HG03196 (cell line): ENCODE measurements around the gene FSTL4.

Source experiments
- ATAC-seq: cut with Tn5 transposase; IDR thresholded peaks from one replicate; pipeline ENCODE4 v1.9.1; 2021; ENCODE audit not compliant: unreplicated experiment

The FSTL4 gene

DNA sequence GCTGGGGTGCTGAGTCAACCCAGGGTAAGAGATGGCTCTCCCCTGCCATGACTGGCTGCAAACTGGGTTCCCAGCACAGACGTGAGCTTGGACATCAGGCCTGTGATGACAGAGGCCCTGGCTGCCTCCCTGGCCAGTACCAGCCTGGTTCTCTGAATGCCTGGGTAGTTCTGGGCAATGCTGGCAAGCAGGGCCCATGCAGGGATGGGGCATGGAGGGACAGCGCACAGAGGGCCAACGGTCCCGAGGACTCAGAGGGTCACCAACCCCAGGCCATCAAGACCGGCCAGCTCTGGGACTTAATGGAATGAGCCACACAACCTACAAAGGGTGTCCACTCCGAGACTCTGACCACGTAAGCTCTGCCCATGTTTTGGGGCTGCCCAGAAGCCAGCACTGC, 241.4 kb downstream of the FSTL4 start:
- ATAC-seq = no peak

DNA sequence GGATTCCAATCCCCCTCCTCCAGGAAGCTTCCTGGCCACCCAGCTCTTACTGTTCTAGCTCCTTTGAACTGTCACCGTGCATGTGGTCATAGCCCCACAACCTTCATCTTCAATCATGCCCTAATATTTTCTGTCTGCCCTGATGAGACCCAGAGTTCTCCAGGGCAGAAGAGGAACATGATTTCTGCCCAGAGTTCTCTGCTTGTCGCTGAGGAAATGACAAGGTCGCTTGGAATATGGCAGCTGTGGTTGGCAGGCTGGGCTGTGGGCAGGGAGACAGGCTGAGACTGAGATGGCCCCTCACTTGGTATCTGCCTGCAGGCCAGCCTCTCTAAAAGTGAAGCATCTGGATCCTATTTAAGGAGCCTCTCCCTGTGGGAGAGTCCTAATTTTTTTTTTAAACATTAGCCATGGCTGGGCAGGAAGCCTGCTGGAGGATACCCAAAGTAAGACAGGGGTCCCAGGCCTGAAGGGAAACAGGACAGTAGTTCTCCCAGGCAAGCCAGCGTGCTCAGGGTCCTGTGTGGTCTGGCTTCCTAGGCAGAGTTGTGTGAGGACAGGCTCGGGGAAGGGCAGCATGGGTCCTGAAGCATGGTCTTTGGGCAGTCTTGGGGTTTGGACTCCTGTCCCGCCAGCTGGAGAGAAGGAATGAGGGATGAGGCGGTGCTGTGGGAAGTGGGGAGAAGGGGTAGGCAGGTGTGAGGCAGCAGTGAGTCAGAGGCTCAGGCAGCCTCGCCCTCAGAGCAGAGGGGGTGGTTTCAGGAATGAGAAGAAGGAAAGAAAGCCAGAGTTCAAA, 242.1 kb downstream of the FSTL4 start:
- no peak for ATAC-seq

DNA sequence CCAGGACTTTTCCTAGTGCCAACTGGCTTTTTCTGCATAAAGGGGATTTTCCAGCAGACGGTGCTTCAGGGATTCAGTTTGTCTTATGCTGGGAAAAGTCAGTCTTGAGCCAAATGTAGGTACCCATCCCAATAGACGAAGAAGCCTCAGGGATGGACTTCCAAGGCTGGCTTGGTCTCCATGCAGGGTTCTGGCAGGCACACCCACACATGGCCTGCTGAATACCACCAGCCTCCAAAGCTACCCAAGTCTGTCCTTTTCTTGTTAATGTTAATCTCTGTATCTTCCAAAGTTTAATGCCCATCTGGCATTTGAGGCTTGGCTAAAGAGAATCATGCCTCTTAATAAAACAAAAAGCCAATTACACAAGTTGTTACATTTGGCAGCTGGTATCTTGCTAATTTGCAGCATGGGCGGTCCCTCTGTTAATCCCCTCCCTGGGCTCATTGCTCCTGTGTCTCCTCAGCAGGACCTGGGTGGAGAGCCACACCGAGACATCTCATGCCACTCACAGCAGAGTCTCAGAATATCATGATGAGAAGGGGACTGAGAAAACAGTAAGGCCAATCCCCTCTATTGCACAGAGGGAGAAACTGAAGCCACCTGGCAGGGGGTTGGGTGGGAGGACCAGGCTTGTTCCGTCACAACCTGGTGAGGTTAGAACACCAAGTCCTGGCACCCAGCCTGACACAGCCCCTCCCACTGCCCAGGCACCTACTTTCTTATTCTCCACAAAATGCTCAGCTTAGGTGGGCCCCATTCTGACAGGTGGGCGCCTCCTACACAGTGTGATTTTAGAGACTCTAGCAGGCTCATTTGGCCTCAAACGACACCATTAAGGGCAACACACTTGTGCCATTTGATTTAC, 243.2 kb downstream of the FSTL4 start:
- no peak for ATAC-seq

DNA sequence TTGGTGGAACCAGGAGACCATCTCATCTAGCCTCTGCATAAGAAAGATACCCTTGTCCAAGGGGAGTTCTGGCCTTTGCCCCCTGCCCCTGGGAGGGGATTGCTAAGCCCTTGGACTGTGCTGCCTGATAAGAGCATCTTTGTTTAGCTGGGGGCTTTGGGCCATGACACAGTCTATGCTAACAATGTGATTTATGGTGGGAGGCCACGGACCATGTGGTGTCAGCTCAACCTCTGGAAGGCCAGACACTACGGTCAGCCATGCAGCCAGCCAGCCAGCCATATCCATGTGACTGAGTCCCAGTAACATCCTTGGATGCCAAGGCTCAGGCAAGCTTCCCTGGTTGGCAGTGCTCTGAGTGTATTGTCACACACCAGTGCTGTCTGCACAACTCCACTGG, 244.4 kb downstream of the FSTL4 start:
- no peak for ATAC-seq

DNA sequence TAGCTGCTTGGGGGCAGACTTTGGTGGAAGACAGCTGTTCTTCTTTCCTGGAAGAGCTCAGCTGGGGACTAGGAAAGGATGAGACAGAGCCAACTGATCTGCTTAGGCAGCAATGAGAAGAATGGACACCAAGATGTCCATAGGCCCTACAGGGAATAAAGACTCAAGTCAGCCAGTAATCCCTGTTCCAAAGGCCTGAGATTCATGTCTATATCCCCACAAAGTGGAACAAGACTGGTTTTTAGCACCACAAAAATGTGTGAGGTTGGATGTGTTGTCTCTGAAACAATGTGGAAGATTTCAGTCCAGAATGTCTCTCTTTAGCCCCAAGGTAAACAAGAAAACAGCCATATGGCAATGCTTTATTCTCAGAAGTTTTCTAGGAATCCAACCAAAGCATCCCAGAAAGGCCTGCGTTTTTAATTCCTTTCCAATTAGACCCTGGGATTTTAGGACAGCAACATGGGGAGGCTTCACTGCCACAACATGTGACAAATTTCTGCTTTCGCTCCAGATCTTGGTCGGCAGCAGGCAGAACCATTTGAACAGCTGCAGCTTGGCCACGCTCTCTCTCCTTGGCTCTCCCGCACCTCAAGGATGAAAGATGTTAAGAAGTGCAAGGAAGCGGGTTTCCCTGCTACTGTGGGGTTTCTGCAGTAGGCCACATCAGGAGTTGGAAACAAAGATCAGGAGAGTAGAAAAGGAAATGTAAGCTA, 245.1 kb downstream of the FSTL4 start:
- ATAC-seq = no peak

DNA sequence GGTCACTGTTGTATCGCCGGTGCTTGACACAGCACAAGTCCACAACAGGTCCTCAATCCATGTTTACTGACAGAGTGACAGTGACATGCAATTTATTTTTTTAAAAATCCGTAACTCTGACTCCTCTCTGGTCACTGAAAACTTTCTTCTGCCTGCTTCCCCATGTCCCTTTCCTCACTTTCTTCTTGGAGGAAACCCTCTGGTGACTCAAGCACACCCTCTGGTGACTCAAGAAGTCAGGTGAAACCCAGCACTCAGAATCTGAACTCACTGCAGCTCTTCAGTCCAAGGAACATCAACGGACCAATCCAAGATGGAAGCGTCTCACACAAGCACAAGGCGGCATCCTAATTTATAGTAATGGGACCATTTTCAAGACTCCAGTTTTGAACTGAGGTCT, 245.9 kb downstream of the FSTL4 start:
- ATAC-seq = no peak

DNA sequence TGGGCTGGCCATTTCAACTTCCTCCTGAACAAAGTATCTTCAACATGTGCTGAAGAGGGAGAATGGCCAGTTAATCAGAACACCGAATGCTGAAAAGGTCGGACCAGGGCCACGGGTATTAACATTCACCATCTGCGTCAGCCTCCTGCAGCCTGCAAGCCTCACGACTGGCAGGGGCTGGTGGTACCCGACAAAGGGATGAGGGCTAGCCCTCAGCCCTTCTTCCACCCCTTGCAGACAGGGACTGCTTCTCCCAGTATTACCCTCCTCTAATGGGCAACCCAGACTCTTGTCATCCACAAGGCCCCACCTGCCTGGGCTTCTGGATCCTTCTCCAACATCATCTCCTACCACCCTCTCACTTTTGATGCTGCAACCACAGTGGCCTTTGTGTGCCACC, 246.6 kb downstream of the FSTL4 start:
- no peak for ATAC-seq

DNA sequence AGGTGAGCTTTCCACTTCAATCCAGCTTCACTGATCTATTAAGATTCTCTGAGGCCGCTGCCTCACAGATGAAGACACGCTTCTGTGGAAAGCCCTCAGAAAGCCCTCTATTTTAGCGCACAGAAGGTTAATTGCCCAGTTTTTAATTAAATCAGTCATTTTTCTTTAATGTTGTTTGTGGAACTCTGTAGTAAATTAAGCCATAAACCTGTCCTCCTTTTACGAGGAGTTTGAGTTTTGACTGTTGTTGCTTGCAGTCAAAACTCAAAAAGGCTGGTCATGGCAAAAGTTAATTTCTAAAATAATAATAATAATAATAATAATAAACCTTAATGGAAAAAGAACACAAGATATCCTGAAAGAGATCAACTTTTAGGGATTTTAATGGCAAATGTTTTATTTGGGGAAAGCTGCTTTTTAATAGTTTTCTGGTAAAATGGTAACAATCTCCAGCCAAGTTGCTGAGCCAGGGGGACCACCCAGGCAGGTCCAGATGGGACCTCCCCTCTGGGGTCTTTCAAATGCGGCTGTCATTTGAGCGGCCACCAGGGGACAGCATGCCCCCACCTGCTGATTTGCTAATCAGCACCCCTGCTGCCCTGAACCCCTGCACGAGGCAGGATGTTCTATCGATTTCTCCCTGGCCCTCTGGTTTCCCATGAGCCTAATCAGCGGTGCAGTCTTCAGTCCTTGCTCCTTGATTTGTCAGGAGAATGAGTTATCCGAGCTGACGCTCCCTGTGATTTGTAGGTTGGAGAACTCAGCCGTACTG, 247.2 kb downstream of the FSTL4 start:
- ATAC-seq = no peak

DNA sequence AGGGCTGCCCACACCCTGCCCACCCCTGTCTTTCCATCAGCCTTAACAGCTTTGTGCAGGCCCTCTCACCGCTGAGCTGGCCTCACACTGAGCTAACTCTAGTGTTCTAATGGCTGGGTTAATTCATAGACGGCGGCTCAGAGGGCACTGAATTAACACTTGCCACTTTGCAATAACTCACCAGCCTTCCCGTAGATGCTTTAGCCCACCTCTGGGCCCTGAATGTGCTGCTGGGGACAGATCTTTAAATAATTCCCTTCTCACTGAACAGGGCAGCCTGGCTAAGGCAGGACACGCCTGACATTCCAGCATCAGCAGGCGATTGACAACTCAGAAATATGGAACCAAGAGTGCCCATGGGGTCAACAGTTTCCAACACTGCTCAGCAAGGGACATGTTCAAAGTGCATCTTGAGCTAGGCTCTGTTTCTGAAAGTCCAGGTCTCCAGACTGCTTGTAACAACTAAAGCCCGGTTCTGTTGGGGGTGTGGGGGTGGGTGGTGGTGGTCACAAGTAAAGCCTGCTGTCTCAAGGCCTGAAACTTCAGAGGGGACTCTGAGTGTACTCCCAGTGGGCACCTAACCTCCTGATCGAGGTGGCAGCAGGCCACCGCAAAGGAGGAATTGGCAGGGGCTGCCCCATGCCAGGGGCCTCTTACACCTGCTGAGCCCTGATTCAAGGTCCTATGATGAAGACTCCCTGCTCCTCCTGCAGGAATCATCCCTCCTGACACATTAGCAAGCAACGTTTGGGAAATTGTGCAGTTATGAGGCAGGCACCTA, 248.3 kb downstream of the FSTL4 start:
- no peak for ATAC-seq

DNA sequence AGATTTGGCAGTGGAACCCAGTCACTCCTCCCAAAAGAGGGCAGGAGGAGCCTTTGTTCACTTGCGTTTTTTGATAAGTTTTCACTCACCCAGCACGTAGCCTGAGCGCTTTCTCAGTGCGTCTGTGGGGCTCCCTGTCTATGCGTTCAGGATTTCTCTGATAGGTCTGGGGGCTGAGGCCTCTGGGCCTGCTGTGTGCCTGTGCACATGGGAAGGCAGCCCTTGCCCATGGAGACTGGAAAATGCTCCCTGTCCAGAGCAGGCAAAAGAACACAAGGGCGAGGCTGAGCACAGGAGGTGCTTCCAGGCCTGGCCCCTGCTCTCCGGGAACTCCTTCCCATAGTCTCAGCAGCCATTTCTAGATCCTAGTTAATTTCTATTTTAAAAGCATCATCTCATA, 249.9 kb downstream of the FSTL4 start:
- no peak for ATAC-seq

DNA sequence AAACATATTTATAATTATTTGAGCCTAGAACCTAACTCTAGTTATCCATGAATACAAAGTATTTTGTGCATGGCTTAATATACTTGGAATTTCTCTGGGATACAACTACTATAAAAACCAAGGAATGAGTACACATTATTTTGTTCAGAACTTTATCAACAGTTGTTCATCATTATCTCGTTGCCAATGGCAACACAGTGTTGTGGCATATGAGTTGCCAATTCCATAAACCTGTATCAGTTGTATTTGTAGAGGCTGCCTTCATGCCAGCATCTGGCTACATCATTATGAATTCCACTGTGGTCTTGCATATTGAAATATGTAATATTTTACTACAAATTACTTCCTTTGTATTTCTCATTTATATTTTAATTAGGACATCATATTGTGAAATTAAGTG, 250.4 kb downstream of the FSTL4 start:
- no peak for ATAC-seq

DNA sequence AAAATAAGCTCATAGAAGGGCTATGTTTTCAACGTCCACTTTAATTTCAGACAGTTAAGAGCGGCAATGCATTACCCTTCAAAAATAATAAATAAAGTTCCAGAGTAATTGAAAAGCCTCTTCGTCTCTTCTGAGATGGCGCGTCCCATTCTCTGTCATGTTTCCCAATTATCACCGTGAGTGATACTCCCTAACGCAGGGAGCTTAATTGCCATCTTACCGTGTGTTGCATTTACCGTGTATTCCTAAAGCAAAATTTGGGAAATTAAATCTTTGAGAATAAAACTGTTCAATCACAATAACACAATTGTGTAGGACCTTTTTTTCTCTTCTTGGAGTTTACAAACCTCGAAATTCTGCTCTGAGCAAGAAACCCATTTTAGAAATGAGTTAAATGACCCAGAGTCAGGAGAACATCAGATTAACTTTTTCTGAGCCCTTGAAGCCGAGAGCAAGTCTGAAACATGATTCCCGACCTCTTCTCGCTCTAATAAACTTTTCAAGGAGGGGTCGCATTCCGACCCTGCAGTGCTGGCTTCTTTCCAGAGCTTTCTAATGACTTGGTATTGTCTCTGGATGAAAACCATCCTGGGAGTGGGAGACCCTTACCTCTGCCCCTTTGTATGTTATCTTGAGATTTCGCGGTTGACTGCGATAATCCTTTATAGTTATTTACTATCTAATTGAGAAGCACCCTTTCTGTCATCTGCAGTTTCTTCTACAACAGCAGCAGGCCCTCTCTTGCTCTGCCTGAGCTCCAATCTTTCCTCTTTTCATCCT, 251.5 kb downstream of the FSTL4 start:
- no peak for ATAC-seq

DNA sequence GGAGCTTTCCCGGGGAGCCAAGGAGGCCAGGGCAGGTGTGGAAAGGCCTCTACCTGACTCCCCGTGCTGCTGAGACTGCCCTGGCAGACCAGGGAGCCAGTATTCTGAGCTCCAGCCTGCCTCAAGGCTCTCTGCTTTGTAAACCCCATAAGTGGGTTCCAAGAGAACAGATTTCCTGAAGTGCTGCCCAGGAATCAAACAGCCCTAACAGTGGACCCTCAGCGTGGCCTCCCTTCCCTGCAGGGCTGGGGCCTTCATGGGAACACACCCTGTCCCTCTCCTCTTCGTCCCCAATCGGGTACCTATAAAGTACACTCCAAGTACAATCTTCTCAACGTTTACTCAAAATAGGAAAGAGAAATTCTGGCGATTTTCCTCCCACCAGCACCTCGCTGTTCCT, 252.5 kb downstream of the FSTL4 start:
- ATAC-seq = no peak

DNA sequence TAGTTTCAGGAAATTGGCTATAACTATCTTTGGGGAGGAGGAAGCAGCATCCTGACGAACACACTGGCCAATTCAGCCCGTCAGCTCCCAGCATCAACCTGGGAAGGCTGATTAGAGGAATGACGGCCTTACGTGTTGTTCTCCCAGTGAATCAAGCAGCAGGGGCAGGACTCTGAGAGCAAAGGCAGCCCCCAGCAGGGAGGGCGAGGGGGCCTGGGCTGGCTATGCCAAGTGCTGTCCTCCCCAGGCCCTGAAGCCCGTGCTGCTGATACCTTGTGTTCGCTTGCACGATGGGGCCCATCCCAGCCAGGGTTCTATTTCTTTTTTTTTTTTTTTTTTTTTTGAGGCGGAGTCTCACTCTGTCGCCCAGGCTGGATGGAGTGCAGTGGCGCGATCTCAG, 254.1 kb downstream of the FSTL4 start:
- ATAC-seq = no peak

DNA sequence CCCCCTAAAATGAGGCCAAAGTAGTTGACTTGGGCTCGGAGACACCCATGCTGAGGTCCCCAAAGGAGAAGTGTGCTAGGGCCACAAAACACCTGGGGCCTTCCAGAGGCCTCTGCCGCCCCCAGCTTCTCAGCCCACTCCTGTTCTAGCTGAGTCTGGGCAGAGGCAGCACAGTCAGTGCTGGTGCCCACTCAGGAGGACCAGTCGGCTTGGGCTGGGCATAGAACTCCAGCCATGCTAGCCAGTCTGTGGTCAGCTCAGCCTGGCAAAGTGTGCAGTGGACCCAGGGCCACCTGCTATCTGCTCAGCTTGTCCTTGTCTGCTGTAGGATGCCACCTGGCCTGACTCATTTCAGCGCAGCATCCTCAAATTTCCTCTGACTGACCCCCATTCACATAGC, 254.6 kb downstream of the FSTL4 start:
- ATAC-seq = no peak

DNA sequence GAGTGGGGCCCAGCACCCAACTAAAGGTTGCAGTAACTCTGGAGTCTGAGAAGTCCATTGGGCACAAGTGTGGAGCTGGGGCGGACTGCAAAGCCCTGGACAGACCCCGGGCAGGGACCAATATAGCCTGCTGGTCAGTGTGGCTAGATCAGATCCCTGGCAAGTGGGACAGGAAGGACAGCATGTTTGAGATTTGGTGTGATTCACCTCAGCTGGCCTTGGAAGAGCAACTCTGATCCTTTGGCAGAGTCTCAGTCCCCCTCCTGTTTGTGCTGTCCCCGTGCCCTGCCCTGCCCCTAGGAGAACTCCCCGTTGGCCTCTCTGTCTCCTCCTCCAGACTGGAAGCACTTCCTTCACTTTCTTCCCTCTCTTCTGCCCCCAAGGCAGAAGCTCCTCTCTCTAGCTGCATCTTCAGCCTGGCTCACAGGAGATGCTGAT, 255.3 kb downstream of the FSTL4 start:
- ATAC-seq = no peak

DNA sequence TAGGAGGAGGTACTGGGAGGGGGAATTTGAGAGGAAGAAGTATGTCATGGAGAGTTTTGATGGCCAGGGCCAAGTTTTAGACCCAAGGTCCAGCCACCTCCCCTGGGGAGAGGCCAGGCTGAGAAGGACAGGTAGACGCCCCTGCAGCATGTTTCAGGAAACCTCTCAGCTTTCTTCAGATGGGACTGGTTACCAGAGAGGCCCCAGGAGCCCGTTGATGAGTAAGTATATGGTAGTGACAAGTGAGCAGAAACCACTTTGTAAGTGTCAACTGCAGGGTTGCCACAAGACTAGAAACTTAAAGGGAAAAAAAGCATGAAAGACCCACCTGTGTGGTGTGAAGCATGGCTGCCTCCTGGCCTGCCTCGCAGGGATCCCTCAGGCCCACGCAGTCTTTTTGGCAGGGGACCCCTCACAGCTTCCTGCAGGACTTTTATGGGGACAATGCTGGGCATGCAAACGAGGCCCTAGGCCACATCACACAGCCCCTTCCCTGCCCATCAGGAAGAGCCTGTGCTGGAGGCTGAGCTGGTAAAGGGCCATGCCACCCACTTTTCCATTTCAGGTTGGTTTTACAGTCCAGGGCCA, 255.9 kb downstream of the FSTL4 start:
- ATAC-seq = no peak

DNA sequence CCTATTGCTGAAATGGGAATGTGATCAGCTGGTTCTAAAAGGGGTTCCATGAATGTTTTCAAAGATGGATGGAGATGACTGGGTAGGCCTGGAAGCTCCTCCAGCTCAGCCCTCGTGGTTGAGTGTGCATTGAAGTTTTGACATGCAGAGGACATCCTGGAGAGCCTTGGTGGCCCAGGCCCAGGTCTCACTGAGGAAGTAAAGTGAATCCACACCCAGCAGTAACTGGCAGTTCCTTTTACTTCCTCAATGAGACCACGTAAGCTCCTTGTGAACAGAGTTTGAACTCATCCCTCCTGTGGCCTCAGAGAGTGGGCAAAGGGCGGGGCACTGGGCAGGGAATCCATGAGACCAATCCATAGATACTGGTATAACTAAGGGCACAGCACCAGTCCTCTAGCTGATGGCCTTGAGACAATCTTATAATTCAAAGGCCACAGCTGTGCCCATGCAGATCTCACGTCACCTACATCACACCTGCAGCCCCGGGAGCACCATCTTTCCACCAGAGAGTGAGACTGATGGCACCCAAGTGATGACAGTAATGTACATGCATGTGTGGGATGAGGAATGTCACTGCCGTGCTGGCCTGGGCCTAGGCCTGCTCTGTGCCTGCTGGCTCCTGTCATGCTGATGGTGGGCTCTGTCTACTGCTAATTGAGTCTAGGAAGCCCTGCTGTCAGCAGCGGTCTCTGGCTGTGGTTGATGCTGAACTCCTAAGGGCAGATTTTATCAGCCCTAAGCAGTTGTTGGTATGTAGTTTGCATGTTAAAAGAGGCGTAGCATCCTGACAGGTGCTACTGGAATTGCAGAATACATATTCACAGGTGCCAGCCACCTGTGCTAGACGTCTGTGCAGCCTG, 257.8 kb downstream of the FSTL4 start:
- ATAC-seq = no peak
